Skin of body (tissue), 2 donors: Measurements from ENCODE around the gene SERGEF. TPM values are rescaled to one million over a fixed set of nuclear protein-coding genes. Genes with fewer than 3 reads are reported as not detected.
"Not testable (repeated sequence)": the region's sequence is repeated elsewhere in the genome, so short reads cannot be mapped to it uniquely, and the experiment has no call there.

Experiments
- DNase-seq: peaks from one replicate; lab custom pipeline; 2025; lab: John Stamatoyannopoulos, UW
- total RNA-seq: library from RNA; depleted of rRNA; stranded (reverse); fragments of >200 nt; gene quantifications from one replicate; pipeline ENCODE4 v1.2.3, GENCODE V29; 2014

The SERGEF gene
- total RNA-seq, 1 donor from 2014 or later: 14.6 TPM

DNA sequence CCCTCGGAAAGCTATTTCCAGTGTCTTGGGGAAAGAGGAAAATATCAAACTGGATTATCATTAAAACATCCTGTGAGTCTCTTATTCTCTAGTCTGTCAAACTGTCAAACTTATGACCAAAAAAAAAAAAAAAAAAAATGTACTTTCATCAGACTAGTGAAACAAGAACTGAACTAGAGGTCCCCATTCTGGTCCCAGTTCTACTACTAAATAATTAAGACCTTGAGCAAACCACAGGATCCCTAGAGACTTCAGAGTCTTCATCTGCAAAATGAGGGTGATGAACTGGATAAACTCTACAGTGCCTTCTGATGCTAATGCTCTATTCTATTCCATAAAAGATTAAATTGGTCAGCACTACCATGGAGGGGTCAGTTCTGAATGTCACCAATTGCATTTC is 105.8 kb downstream of the SERGEF start:
- no peak for DNase-seq

DNA sequence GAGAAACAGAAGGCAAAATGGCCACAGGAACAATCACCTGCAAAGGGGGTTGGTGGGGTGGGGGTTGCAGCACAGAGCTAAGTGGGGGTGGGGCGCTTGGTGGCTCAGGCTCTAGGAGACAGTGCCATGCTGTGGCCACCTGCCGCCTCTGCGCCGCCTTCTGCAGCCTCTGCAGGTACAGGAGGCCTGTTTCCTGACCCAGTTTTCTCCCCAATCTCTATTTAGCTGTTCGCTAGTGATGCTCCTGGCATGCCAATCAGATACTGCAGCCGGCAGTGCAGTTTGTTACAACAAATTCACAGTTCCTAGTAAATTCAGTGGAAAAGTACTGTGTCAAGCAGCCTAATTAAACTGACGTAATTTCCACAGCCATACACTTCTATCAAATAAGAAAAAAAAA is 106.4 kb downstream of the SERGEF start:
- no peak for DNase-seq

DNA sequence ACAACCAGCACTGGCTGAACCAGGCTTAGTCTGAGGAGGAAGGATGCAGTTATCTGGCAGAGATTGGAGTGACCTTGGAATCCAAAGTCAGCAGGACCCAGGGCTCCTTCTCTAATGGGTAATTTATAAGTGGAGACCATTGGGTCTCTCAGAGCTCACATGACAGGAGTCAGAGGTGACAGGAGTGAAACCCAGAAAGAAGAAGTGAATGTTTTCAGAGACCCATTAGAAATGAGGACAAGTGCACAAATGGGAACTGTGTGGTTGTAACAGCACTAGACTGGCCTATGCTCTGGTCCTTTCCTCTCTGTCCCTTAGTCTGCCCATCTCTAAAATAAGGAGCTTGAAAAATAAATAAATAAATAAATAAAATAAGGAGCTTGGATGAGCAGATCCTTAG is 107.4 kb downstream of the SERGEF start:
- DNase-seq: no peak

DNA sequence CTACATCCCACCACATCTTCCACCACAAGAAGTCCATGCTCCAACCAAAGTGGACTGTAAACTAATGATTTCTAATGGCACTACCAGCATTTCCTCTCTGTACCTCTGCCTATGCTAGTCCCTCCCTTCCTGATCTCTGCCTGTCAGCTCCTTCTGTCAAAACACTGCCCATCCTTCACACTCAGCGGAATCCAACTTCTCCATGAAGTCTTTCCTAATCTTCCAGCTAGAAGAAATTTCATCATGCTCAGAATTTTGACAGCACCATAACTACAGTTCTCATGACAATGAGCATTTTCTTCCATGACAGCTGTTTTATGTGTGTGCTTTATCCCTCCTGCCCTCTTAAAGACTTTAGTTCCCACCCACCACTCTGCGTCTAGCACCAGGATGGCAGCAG is 111.4 kb downstream of the SERGEF start:
- no peak for DNase-seq

DNA sequence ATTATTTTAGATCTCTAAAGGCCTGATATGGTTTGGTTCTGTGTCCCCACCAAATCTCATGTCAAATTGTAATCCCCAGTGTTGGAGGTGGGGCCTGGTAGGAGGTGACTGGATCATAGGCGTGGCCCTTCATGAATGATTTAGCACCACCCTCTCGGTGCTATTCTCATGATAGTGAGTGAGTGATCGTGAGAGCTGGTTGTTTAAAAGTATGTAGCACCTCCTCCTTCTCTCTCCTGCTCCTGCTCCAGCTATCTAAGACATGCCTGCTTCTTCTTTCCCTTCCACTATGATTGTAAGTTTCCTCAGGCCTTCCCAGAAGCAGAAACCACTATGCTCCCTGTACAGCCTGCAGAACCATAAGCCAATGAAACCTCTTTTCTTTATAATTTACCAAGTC is 114.1 kb downstream of the SERGEF start:
- no peak for DNase-seq

DNA sequence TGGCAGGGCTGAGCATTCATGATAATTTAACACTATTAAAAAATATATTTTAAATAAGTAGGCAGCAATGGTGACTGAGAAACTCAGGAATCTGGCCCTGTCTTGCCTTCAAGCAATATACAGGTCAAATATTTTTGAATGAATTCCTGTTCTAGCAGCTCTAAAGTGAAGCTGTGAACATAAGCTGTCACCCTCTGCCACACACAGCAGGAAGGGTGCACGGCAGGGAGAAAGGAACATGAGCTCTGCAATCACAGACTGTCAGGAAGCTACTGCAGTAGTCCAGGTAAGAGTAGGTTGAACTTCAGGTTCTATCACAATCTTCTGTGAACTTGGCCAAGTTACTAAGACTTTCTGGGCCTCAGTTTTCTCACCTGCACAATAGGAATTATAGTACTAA is 114.8 kb downstream of the SERGEF start:
- no peak for DNase-seq

DNA sequence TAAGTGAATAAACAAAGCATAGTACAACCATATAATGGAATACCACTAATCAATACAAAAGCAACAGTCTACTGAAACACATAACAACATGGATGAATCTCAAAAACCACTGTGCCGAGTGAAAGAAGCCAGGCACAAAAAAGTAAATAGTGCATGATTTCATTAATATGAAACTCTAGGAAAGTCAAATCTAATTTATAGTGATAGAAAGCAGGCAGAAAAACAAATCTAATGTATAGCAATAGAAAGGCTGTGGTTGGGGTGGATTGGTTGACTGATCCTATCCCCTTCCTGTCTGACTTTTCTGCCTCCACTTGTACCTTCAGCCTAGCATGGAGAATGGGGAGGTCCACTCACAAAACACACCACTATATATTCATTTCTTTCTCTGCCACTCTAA is 115.4 kb downstream of the SERGEF start:
- DNase-seq: no peak

DNA sequence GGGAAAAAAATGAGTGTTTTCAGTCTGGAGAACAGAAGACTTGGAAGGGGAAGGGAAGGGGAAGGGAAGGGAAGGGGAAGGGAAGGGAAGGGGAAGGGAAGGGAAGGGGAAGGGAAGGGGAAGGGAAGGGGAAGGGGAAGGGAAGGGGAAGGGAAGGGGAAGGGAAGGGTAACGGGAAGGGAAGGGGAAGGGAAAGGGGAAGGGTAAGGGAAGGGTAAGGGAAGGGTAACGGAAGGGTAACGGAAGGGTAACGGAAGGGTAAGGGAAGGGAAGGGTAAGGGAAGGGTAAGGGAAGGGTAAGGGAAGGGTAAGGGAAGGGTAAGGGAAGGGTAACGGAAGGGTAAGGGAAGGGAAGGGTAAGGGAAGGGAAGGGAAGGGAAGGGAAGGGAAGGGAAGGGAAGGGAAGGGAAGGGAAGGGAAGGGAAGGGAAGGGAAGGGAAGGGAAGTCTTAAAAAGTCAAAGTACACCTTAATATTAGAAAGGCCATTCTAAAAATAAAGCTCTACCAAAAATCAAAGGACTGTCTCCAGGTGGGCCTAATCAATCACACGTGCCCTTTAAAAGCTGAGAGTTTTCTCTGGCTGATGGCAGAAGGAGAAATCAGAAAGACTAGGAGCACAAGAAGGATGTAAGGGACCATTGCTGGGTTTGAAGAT is 116.2 kb downstream of the SERGEF start:
- DNase-seq: not testable (repeated sequence)

DNA sequence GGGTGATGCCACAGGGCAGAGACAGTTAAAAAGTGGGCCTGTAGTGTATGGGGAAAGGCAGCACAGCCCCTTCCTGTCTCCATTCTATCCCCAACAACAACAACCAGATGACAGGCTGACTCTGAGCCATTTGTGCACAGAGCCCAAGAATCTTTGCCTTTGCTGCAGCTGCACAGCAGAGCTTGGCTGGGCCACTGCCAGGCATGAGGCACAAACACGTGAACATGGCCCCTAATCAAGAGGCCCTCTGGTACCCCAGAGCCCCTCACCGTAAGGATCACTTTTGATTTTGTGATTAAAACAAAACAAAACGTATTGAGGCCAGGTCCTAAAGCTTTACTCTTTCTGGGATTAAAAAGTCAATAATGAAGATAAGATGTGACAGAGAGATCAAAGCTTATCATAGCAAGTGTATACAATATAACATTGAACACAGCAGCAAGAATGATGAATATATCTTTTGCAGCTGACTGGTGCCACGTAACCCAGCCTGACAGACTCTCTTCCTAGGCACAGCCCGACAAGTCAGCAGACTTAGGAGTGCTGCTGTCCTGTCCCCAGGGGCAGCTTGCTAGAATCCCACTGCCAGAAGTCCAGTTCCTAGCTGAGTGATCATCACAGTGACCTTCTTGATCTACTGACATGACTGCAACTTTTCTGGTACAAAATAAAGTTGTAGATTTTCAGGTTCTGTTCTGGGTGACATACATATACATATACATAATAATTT is 117.8 kb downstream of the SERGEF start:
- peak; percentile 64 for DNase-seq

DNA sequence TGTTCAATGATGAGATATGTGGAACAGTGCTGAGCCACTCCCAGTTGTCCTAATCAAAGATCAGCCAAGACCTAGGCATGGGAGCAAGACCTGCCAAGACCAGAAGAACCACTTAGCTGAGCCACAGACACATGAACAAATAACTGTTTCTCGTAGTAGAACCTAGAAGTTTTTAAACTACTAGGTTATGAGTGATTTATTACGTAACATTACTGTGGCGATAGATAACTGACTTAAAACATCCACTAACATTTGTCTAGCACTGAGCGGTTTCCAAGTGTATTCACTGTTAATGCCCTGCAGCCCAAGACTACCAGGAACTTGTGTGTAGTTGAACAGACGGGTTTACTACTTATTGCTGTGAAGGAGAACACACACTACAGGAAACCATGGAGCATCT is 120.4 kb downstream of the SERGEF start:
- DNase-seq: no peak

DNA sequence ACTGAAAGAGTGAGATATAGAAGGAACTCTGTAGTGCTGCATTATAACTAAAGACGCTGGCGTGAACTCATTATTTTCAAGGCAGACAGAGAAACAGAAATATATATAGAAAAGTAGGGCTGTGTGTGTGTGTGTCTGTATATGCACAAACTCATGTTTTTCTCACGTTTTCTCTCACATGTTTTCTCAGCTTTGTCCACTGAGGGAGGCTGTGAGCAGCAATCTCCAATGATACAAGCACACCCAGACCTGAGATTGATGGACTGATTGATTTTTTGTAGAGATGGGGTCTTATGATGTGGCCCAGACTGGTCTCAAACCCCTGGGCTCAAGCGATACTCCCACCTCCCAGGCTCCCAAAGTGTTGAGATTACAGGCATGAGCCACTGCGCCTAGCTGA is 122.5 kb downstream of the SERGEF start:
- no peak for DNase-seq

DNA sequence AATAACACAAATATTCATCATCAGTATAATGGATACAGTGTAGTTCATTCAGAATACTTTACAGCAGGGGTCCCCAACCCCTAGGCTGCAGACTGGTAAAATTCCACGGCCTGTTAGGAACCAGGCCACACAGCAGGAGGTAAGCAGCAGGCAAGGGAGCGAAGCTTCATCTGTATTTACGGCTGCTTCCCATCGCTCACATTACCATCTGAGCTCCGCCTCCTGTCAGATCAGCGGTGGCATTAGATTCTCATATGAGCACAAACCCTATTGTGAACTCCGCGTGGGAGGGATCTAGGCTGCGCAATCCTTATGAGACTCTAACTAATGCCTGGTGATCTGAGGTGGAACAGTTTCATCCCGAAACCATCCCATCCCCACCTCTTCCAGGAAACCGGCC is 125.1 kb downstream of the SERGEF start:
- DNase-seq: no peak

DNA sequence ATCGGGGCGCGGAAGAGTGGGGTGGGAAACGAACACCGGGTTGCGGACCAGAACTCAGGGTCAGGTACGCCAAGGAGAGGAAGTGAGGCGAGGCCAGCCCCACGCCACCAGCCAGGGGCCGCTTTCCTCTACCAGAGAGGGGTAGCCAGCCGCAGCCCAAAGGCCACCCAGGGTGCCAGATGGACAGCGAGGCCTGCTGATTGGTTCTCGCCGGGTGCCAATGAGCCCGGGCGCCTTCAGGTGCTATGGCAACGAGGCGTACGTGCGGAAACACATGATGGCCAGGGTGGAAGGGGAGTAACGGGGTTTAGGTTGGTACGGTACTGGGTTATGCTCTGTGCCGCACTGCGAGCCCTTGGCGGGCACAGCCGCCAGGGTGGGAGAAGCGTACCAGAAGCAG is 128.9 kb downstream of the SERGEF start:
- no peak for DNase-seq

DNA sequence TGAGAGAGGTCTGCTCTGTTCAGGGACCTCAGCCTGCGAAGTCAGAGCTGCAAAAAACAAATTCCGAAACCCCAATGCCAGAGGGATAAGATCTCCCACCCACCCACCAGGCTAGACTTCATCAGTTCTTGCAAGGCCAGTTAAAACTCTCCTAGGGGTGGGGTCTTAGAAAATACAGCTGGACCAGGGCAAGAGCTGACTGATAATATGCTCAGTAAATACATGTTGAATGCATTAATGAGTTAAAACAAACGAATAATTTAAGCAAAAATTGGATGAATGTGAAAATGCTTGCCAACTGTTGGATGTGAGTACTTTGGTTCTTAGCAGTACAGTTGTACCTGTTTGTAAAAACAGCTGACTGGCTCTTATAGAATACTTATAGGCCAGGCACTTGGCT is 129.8 kb downstream of the SERGEF start:
- no peak for DNase-seq

DNA sequence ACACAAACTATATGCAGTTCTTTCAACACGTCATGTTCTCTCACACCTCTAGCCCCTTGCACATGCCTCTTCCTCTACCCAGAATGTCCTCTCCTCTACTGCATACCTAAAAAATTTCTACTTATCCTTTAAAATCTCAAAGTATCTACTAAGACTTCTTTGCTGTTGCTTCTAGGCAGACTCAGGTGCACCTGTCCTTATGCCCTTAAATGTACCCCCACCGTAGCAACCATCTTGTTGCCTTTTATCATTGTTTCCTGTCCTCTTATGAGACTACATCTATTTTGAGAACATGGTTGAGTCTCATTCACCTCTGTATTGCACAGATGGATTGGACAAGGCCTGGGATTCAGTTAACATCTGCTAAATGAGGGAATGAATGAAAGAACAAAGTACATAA is 134.1 kb downstream of the SERGEF start:
- DNase-seq: no peak

DNA sequence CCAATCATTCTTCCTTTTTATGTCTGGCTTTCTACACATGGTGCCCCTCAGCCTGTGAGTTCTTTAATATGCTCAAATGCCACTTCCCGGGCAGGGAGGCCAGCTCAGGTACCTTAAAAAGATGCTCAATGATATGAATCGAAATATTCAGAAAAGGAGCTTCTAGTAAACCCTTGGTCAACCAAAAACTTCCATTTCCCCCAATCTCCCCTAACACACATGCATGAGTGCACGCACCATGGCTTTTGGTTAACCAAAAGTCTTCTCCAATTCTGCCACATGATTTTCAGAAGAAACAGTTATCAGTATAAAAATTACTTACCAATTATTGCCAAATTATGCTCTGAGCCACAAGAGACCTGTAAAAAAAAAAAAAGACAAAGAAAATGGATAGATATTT is 135.0 kb downstream of the SERGEF start:
- DNase-seq: no peak

DNA sequence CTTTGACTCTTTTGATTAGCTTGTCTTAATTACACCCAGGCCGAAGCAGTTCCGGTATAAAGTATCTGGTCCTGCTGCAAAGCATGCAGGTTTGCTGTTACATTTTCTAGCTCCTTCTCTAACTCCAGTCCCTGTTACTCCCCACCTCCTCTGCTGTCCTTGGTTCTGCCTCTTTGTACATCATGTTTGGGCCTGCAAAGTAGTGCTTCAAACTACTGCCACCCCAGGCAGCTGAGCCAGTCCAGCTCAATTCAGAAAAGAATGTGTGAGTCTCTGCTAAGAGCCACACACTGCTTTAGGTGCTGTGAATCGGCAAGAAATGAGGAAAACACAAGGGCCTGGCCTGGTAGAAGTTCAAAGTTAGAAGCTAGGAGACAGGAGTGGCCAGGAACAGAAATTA is 136.0 kb downstream of the SERGEF start:
- no peak for DNase-seq

DNA sequence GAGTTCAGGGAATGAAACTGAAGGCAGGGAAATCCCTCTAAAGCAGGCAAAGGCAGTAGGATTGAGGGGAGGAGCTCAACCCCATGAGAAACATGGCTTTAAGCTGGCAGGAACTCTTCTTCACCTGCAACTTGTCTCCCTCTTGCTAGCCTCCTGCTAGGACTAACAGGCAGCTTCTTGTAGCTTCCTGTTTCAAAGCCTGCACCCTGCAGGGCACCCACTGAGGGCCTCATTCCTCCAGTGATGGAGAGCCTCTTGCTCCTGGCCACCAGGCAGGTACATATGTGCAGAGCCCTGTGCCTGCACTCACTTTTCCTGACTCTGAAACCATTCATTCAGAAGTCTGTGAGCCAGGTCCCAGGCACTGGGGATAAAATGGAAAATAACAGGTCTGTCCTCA is 137.0 kb downstream of the SERGEF start:
- DNase-seq: no peak

DNA sequence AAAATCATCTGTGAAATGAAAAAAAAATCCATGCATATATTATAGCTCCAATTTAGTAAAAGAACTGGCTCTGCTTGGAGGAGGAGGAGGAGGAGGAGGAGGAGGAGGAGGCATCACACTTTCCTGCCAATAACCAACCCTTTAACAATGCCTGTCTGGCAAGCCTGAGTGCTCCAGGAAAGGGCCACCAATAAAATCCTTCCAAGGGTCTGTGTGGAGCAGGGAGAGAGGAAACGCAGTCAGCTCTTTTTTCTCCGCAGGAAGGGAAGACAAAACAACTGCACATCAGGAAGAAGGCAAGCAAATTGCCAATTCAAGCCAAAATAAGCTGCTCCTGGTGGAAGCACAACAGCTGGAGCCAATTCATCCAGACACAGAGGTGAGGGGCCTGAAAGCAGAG is 139.3 kb downstream of the SERGEF start:
- no peak for DNase-seq

DNA sequence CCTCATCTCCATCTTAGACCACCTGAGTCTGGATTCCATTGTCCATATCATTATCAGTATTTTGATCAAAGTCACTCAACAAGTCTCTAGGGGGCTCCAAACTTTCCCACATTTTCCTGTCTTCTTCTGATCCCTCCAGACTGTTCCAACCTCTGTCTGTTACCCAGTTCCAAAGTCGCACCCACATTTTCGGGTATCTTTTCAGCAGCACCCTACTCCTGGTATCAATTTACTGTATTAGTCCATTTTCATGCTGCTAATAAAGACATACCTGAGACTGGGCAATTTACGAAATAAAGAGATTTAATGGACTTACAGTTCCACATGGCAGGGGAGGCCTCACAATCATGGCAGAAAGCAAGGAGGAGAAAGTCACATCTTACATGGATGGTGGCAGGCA is 144.4 kb downstream of the SERGEF start:
- DNase-seq: not testable (repeated sequence)

DNA sequence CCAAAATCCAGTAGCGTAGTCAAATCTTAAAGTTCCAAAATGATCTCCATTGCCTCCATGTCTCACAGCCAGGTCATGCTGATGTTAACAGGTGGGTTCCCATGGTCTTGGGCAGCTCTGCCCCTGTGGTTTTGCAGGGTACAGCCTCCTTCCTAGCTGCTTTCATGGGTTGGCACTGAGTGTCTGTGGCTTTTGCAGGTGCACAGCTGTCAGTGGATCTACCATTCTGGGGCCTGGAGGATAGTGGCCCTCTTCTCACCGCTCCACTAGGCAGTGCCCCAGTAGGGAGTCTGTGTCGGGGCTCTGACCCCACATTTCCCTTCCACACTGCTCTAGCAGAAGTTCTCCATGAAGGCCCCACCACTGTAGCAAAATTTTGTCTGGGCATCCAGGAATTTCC is 145.5 kb downstream of the SERGEF start:
- DNase-seq: no peak

DNA sequence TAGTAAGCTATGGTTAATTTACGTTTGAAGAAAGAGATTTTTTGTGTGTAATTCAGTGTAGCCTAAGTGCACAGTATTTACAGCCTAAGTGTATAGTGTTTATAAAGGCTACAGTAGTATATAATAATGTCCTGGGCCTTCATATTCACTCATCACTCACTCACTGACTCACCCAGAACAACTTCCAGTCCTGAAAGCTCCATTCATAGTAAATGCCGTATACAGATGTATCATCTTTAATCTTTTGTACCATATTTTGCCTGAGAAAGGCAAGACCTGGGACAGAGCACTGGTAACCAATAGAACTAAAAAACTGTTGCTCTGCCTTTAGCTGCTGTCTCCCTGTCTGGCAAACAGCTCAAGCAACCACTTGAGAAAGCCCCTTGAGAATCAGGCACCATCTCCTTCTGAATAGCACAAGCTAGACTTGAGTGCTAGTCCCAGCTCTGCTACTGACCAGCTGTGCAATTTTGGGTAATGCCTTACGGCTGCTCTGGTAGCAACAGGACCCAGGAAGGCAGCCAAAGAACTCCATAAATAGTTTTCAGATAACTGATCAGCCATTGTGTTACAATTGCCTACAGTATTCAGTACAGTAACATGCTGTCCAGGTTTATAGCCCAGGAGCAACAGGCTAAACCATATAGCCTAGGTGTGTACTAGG is 146.9 kb downstream of the SERGEF start:
- DNase-seq: no peak

DNA sequence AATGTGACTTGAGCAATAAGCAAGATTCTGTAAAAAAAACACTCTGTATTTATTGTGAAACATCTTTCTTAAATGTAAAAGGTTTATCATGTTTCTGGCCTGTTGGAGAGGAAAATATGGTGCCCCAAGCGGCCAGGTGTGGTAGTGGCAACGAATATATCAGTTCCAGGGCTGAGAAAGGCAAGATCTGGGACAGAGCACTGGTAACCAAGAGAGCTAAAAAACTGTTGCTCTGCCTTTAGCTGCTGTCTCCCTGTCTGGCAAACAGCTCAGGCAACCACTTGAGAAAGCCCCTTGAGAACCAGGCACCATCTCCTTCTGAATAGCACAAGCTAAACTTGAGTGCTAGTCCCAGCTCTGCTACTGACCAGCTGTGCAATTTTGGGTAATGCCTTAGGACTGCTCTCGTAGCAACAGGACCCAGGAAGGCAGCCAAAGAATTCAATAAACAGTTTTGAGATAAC is 148.3 kb downstream of the SERGEF start:
- no peak for DNase-seq
